ENCODE results near the gene ZW10.

Gene ZW10

GRCh38 chr11:113760241-113760640 lies 13.3 kb downstream of the ZW10 start:
- no CpG with 5 or more reads among the region's 3 CpGs for WGBS, 2 experiments (ENCODE audit: insufficient coverage in 2 of 2)
- Histone ChIP-seq H3K27ac (ENCODE audit: low read depth, low read length, severe bottlenecking) (no peak overlapping the region), H3K36me3 (ENCODE audit: control insufficient read depth, insufficient read depth, low read length) (peaks cover 77% of the 10 kb centered on the region), H3K4me3 (ENCODE audit: extremely low read depth, insufficient read depth, low read length, poor library complexity, severe bottlenecking) (no peak overlapping the region), H3K4me1 (ENCODE audit: control insufficient read depth, insufficient read depth, low read length, poor library complexity, severe bottlenecking) (no peaks in the 10 kb centered on the region), H3K9me3 (ENCODE audit: control insufficient read depth, low read length) (peaks cover 3% of the 10 kb centered on the region)

GRCh38 chr11:113752932-113753331 lies 20.6 kb downstream of the ZW10 start:
- Histone ChIP-seq H3K27ac (ENCODE audit: low read depth, low read length, severe bottlenecking) (no peak overlapping the region), H3K36me3 (ENCODE audit: control insufficient read depth, insufficient read depth, low read length) (peaks cover 66% of the 10 kb centered on the region), H3K4me3 (ENCODE audit: extremely low read depth, insufficient read depth, low read length, poor library complexity, severe bottlenecking) (no peak overlapping the region), H3K9me3 (ENCODE audit: control insufficient read depth, low read length) (peaks cover 6% of the 10 kb centered on the region), H3K4me1 (ENCODE audit: control insufficient read depth, insufficient read depth, low read length, poor library complexity, severe bottlenecking) (no peaks in the 10 kb centered on the region)
- WGBS, 2 experiments (ENCODE audit: insufficient coverage in 2 of 2): 100% methylated on average over 1 of the region's 3 CpGs; no CpG with 5 or more reads in 1 of the 2 experiments

- Histone ChIP-seq H3K27ac (ENCODE audit: low read depth, low read length, severe bottlenecking) (no peak overlapping the region), H3K4me3 (ENCODE audit: extremely low read depth, insufficient read depth, low read length, poor library complexity, severe bottlenecking) (no peak overlapping the region), H3K9me3 (ENCODE audit: control insufficient read depth, low read length) (no peaks in the 10 kb centered on the region), H3K36me3 (ENCODE audit: control insufficient read depth, insufficient read depth, low read length) (peaks cover 76% of the 10 kb centered on the region), H3K4me1 (ENCODE audit: control insufficient read depth, insufficient read depth, low read length, poor library complexity, severe bottlenecking) (no peaks in the 10 kb centered on the region)
- WGBS, 2 experiments (ENCODE audit: insufficient coverage in 2 of 2): 86 to 100% methylated on average over 1 of the region's 1 CpG
Measured at GRCh38 chr11:113736323-113736722, 37.2 kb downstream of the ZW10 start.

- WGBS, 2 experiments (ENCODE audit: insufficient coverage in 2 of 2): 92 to 96% methylated on average over 4 to 5 of the region's 5 CpGs
- no peaks in the 10 kb centered on the region for H3K9me3 ChIP-seq (ENCODE audit: control insufficient read depth, low read length)
- no peak overlapping the region for H3K4me3 ChIP-seq (ENCODE audit: extremely low read depth, insufficient read depth, low read length, poor library complexity, severe bottlenecking)
- H3K36me3 ChIP-seq (ENCODE audit: control insufficient read depth, insufficient read depth, low read length): peaks cover 37% of the 10 kb centered on the region
- H3K27ac ChIP-seq (ENCODE audit: low read depth, low read length, severe bottlenecking): no peak overlapping the region
- no peaks in the 10 kb centered on the region for H3K4me1 ChIP-seq (ENCODE audit: control insufficient read depth, insufficient read depth, low read length, poor library complexity, severe bottlenecking)
Measured at GRCh38 chr11:113732092-113732491, 41.4 kb downstream of the ZW10 start.

GRCh38 chr11:113730887-113731726 lies 42.4 kb downstream of the ZW10 start:
- no peak overlapping the region for H3K27ac ChIP-seq (ENCODE audit: low read depth, low read length, severe bottlenecking)
- no peak overlapping the region for H3K4me3 ChIP-seq (ENCODE audit: extremely low read depth, insufficient read depth, low read length, poor library complexity, severe bottlenecking)
- H3K9me3 ChIP-seq (ENCODE audit: control insufficient read depth, low read length): no peaks in the 10 kb centered on the region
- peaks cover 27% of the 10 kb centered on the region for H3K36me3 ChIP-seq (ENCODE audit: control insufficient read depth, insufficient read depth, low read length)
- no peaks in the 10 kb centered on the region for H3K4me1 ChIP-seq (ENCODE audit: control insufficient read depth, insufficient read depth, low read length, poor library complexity, severe bottlenecking)
- 49 to 69% methylated on average over 2 to 4 of the region's 4 CpGs for WGBS, 2 experiments (ENCODE audit: insufficient coverage in 2 of 2)

GRCh38 chr11:113729456-113729855 lies 44.0 kb downstream of the ZW10 start:
- H3K4me3 ChIP-seq (ENCODE audit: extremely low read depth, insufficient read depth, low read length, poor library complexity, severe bottlenecking): no peak overlapping the region
- no peaks in the 10 kb centered on the region for H3K9me3 ChIP-seq (ENCODE audit: control insufficient read depth, low read length)
- H3K4me1 ChIP-seq (ENCODE audit: control insufficient read depth, insufficient read depth, low read length, poor library complexity, severe bottlenecking): no peaks in the 10 kb centered on the region
- no peak overlapping the region for H3K27ac ChIP-seq (ENCODE audit: low read depth, low read length, severe bottlenecking)
- 58 to 60% methylated on average over 3 of the region's 5 CpGs for WGBS, 2 experiments (ENCODE audit: insufficient coverage in 2 of 2)
- H3K36me3 ChIP-seq (ENCODE audit: control insufficient read depth, insufficient read depth, low read length): peaks cover 17% of the 10 kb centered on the region

GRCh38 chr11:113728814-113729213 lies 44.7 kb downstream of the ZW10 start:
- Histone ChIP-seq H3K9me3 (ENCODE audit: control insufficient read depth, low read length) (no peaks in the 10 kb centered on the region), H3K36me3 (ENCODE audit: control insufficient read depth, insufficient read depth, low read length) (peaks cover 12% of the 10 kb centered on the region), H3K4me1 (ENCODE audit: control insufficient read depth, insufficient read depth, low read length, poor library complexity, severe bottlenecking) (no peaks in the 10 kb centered on the region), H3K4me3 (ENCODE audit: extremely low read depth, insufficient read depth, low read length, poor library complexity, severe bottlenecking) (no peak overlapping the region), H3K27ac (ENCODE audit: low read depth, low read length, severe bottlenecking) (no peak overlapping the region)
- WGBS, 2 experiments (ENCODE audit: insufficient coverage in 2 of 2): 89 to 100% methylated on average over 3 of the region's 3 CpGs

GRCh38 chr11:113725913-113726312 lies 47.6 kb downstream of the ZW10 start:
- H3K27ac ChIP-seq (ENCODE audit: low read depth, low read length, severe bottlenecking): no peak overlapping the region
- H3K9me3 ChIP-seq (ENCODE audit: control insufficient read depth, low read length): no peaks in the 10 kb centered on the region
- WGBS, 2 experiments (ENCODE audit: insufficient coverage in 2 of 2): 82 to 85% methylated on average over 1 to 2 of the region's 3 CpGs
- no peaks in the 10 kb centered on the region for H3K36me3 ChIP-seq (ENCODE audit: control insufficient read depth, insufficient read depth, low read length)
- no peaks in the 10 kb centered on the region for H3K4me1 ChIP-seq (ENCODE audit: control insufficient read depth, insufficient read depth, low read length, poor library complexity, severe bottlenecking)
- no peak overlapping the region for H3K4me3 ChIP-seq (ENCODE audit: extremely low read depth, insufficient read depth, low read length, poor library complexity, severe bottlenecking)

GRCh38 chr11:113725407-113725806 lies 48.1 kb downstream of the ZW10 start:
- Histone ChIP-seq H3K36me3 (ENCODE audit: control insufficient read depth, insufficient read depth, low read length) (no peaks in the 10 kb centered on the region), H3K4me3 (ENCODE audit: extremely low read depth, insufficient read depth, low read length, poor library complexity, severe bottlenecking) (no peak overlapping the region), H3K9me3 (ENCODE audit: control insufficient read depth, low read length) (no peaks in the 10 kb centered on the region), H3K27ac (ENCODE audit: low read depth, low read length, severe bottlenecking) (no peak overlapping the region), H3K4me1 (ENCODE audit: control insufficient read depth, insufficient read depth, low read length, poor library complexity, severe bottlenecking) (no peaks in the 10 kb centered on the region)
- 94 to 100% methylated on average over 2 to 4 of the region's 5 CpGs for WGBS, 2 experiments (ENCODE audit: insufficient coverage in 2 of 2)

- Histone ChIP-seq H3K36me3 (ENCODE audit: control insufficient read depth, insufficient read depth, low read length) (no peaks in the 10 kb centered on the region), H3K9me3 (ENCODE audit: control insufficient read depth, low read length) (no peaks in the 10 kb centered on the region), H3K27ac (ENCODE audit: low read depth, low read length, severe bottlenecking) (no peak overlapping the region), H3K4me3 (ENCODE audit: extremely low read depth, insufficient read depth, low read length, poor library complexity, severe bottlenecking) (no peak overlapping the region), H3K4me1 (ENCODE audit: control insufficient read depth, insufficient read depth, low read length, poor library complexity, severe bottlenecking) (no peaks in the 10 kb centered on the region)
- WGBS, 2 experiments (ENCODE audit: insufficient coverage in 2 of 2): 93 to 100% methylated on average over 2 of the region's 3 CpGs
Measured at GRCh38 chr11:113724778-113725177, 48.7 kb downstream of the ZW10 start.

GRCh38 chr11:113723787-113724186 lies 49.7 kb downstream of the ZW10 start:
- H3K4me1 ChIP-seq (ENCODE audit: control insufficient read depth, insufficient read depth, low read length, poor library complexity, severe bottlenecking): no peaks in the 10 kb centered on the region
- H3K4me3 ChIP-seq (ENCODE audit: extremely low read depth, insufficient read depth, low read length, poor library complexity, severe bottlenecking): no peak overlapping the region
- no peaks in the 10 kb centered on the region for H3K36me3 ChIP-seq (ENCODE audit: control insufficient read depth, insufficient read depth, low read length)
- H3K9me3 ChIP-seq (ENCODE audit: control insufficient read depth, low read length): no peaks in the 10 kb centered on the region
- H3K27ac ChIP-seq (ENCODE audit: low read depth, low read length, severe bottlenecking): no peak overlapping the region
- 86 to 100% methylated on average over 3 to 4 of the region's 4 CpGs for WGBS, 2 experiments (ENCODE audit: insufficient coverage in 2 of 2)
